Upper lobe of left lung (tissue), 4 donors: Measurements from ENCODE around the gene GALNT18.

Experiments
- EP300 ChIP-seq, 4 donors: sonication (generic); formaldehyde crosslinking; IDR thresholded peaks; one replicate each; pipeline ENCODE4 v1.5.1; 2017; ENCODE audit warnings: antibody characterized with exemption in 4 of 4, control low read depth in 2 of 4
- POLR2A ChIP-seq, 4 donors: fragments of 450-650 bp; IDR thresholded peaks; one replicate each; pipeline ENCODE4 v1.5.1; 2016 to 2017; ENCODE audit warnings: antibody characterized with exemption in 4 of 4, mild to moderate bottlenecking in 2 of 4
- POLR2AphosphoS5 ChIP-seq, 2 donors: sonication (generic); formaldehyde crosslinking; IDR thresholded peaks; one replicate each; pipeline ENCODE4 v1.5.1; 2017; ENCODE audit warnings: antibody characterized with exemption in 2 of 2
- TF ChIP-seq, protein P1 (sequence below), 6 experiments: fragments of 450-650 bp in 4 of 6; fragments of 200-600 bp in 2 of 6; sonication (generic) in 2 of 6; IDR thresholded peaks; one replicate each; pipeline ENCODE4 v1.5.1; 2016 to 2019; ENCODE audit warnings: antibody characterized with exemption in 6 of 6

DNA sequence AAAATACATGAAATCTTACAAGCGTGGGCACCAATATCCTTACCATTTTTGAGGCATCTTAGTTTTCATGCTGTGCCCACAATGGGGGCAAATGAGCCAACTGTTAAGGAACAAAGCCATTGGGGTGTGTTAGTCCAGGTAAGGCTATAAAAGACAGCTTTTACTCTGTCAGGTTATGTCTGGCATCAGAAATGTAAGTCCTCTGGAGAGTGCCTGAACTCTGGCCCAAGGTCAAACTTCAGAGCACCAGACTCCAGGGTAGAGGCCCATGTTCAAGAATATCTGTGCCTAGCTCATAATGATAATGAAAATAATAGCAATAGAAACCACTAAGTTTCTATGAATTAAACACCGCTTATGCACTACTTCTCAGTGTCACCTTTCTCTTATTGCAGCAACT, 374.2 kb downstream of the GALNT18 start:
- TF ChIP-seq, protein P1, sequence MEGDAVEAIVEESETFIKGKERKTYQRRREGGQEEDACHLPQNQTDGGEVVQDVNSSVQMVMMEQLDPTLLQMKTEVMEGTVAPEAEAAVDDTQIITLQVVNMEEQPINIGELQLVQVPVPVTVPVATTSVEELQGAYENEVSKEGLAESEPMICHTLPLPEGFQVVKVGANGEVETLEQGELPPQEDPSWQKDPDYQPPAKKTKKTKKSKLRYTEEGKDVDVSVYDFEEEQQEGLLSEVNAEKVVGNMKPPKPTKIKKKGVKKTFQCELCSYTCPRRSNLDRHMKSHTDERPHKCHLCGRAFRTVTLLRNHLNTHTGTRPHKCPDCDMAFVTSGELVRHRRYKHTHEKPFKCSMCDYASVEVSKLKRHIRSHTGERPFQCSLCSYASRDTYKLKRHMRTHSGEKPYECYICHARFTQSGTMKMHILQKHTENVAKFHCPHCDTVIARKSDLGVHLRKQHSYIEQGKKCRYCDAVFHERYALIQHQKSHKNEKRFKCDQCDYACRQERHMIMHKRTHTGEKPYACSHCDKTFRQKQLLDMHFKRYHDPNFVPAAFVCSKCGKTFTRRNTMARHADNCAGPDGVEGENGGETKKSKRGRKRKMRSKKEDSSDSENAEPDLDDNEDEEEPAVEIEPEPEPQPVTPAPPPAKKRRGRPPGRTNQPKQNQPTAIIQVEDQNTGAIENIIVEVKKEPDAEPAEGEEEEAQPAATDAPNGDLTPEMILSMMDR (IDR thresholded peaks at IDR 0.05): no peak
- no peak for TF ChIP-seq EP300 (IDR thresholded peaks at IDR 0.05)
- TF ChIP-seq POLR2A (IDR thresholded peaks at IDR 0.05): no peak
- TF ChIP-seq POLR2AphosphoS5 (IDR thresholded peaks at IDR 0.05): no peak
